GM06990 (cell line): ENCODE measurements around the gene DNAJC17.

Source experiments
- DNase-seq: peaks from one replicate; pipeline ENCODE4 v3.0.0-alpha.2; 2011; ENCODE audit not compliant: insufficient read length; ENCODE audit errors: extremely low read depth
- H3K27me3 ChIP-seq: replicated peaks from 2 replicates; pipeline ENCODE4 v1.6.0; 2011; ENCODE audit warnings: low read length; ENCODE audit not compliant: control insufficient read depth, insufficient read depth
- H3K36me3 ChIP-seq: 2 replicates; pipeline ENCODE4 v1.5.1; 2011; ENCODE audit warnings: low read length; ENCODE audit not compliant: control insufficient read depth, insufficient read depth
- H3K4me3 ChIP-seq: replicated peaks from 2 replicates; pipeline ENCODE4 v1.5.1; 2011; ENCODE audit warnings: low read depth, mild to moderate bottlenecking, control low read depth, low read length
- TF ChIP-seq, protein P1 (sequence below): IDR thresholded peaks from 2 replicates; pipeline ENCODE4 v1.5.1; 2011; ENCODE audit warnings: low read length, control low read depth, mild to moderate bottlenecking, inconsistent platforms; ENCODE audit not compliant: insufficient read depth, poor library complexity, severe bottlenecking

Gene DNAJC17

DNA sequence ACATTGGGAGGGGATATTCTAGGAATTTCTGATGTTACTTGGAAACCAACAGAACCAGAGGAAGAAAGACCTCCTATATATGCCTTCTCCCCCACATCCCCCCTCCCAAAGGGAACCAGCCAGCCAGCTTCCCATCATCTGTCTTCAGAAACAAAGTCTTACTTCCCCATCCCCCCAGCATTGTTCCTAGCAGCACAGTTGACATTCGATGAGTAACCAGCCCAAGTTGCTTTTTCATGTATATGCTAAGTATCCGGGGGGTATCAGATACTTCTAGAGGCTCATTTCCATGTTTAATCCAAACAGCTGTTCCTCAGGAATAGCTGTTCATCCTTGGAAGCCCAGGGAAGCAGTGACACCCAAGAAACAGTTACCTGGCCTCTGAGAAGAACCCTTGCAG lies 68.2 kb downstream of the DNAJC17 start:
- no peak for DNase-seq
- H3K27me3 ChIP-seq = no peaks in the 10 kb centered on the region
- TF ChIP-seq, protein P1, sequence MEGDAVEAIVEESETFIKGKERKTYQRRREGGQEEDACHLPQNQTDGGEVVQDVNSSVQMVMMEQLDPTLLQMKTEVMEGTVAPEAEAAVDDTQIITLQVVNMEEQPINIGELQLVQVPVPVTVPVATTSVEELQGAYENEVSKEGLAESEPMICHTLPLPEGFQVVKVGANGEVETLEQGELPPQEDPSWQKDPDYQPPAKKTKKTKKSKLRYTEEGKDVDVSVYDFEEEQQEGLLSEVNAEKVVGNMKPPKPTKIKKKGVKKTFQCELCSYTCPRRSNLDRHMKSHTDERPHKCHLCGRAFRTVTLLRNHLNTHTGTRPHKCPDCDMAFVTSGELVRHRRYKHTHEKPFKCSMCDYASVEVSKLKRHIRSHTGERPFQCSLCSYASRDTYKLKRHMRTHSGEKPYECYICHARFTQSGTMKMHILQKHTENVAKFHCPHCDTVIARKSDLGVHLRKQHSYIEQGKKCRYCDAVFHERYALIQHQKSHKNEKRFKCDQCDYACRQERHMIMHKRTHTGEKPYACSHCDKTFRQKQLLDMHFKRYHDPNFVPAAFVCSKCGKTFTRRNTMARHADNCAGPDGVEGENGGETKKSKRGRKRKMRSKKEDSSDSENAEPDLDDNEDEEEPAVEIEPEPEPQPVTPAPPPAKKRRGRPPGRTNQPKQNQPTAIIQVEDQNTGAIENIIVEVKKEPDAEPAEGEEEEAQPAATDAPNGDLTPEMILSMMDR = no peak
- H3K36me3 ChIP-seq = peaks cover 13% of the 10 kb centered on the region
- no peak overlapping the region for H3K4me3 ChIP-seq

DNA sequence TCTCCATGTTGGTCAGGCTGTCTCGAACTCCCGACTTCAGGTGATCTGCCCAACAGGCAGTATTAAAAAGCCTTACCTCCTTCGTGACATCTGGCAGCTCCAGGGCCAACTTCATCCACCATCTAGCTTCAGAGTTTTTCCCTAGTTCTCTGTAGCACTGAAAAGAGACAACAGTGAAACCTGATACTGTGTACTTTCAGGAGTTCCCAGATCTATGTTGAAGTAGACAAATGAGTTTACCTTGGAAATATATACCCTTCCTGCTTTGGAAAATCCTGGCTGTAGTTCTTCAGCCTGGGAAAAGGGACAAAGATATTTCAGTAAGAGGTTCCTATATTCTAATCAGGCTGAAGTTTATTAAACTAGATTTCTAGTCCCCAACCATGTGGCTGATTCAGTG lies 70.2 kb downstream of the DNAJC17 start:
- peaks cover 16% of the 10 kb centered on the region for H3K36me3 ChIP-seq
- no peaks in the 10 kb centered on the region for H3K27me3 ChIP-seq
- no peak overlapping the region for H3K4me3 ChIP-seq
- TF ChIP-seq, protein P1 = no peak
- DNase-seq = no peak

DNA sequence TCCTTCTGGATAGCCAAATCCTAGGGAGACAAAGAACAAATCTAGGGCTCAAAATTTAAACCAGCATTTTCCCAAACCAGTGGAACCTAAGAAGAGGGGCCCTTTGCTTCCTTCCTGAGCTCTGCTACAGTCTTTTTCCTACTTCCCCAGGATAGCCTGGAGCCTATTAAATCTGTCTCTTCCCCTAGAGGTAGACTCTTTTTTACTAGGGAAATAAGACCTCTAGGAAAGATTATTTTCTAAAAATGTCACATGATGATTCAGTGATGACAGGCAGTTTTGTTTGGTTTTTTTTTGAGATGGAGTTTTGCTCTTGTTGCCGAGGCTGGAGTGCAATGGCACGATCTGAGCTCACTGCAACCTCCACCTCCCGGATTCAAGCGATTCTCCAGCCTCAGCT lies 70.7 kb downstream of the DNAJC17 start:
- TF ChIP-seq, protein P1 = no peak
- no peak overlapping the region for H3K4me3 ChIP-seq
- no peak for DNase-seq
- no peaks in the 10 kb centered on the region for H3K27me3 ChIP-seq
- H3K36me3 ChIP-seq = peaks cover 18% of the 10 kb centered on the region

DNA sequence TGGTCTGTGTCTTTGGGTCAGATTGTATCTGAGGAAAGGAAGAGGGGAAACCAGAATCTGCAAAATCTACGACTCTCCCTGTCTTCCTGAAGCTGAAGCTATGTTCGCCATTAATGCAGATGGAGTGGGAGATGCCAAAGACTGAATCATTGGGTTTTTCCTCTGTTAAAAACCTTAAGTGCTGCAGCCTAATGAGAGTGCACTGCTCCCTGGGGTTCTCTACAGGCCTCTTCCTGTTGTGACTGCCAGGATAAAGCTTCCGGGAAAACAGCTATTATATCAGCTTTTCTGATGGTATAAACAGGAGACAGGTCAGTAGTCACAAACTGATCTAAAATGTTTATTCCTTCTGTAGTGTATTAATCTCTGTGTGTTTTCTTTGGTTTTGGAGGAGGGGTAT lies 76.2 kb downstream of the DNAJC17 start:
- Histone ChIP-seq H3K4me3 (no peak overlapping the region), H3K27me3 (no peaks in the 10 kb centered on the region), H3K36me3 (peaks cover 11% of the 10 kb centered on the region)
- TF ChIP-seq, protein P1 = no peak
- no peak for DNase-seq

DNA sequence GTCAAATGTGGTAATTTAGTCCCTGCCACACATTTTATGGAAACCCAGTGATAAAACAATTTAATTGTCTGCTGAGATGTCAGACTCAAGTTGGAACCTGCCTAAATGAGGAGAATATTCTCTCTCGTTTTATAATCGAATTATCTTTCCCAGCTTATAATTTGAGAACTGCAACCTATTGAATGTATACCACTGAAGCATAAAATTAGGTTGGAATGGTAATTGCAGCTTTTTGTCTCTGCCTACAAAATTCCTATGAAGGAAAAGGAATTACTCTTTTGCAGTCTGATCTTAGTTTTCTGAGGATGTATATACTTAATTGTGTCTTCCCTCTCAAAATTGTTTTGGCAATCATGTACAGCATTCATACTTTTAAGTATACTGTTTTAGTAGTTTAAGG lies 83.4 kb downstream of the DNAJC17 start:
- Histone ChIP-seq H3K4me3 (no peak overlapping the region), H3K36me3 (no peaks in the 10 kb centered on the region), H3K27me3 (no peaks in the 10 kb centered on the region)
- DNase-seq = no peak
- TF ChIP-seq, protein P1 = no peak

DNA sequence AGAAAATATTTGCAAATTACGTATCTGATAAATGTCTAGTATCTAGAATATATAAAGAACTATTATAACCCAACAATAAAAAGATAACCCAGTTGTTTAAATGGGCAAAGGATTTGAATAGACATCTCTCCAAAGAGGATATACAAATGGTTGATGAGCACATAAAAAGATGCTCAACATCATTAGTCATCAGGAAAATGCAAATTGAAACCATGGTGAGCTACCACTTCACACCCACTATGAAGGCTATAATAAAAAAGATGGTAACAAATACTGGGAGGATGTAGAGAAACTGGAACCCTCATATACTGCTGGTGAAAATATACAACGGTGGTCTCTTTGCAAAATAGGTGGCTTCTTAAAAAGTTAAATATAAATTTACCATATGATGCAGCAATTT lies 84.3 kb downstream of the DNAJC17 start:
- Histone ChIP-seq H3K27me3 (no peaks in the 10 kb centered on the region), H3K4me3 (no peak overlapping the region), H3K36me3 (no peaks in the 10 kb centered on the region)
- DNase-seq = no peak
- TF ChIP-seq, protein P1 = no peak
